ENCODE measurements around the gene IPO13. TPM values are rescaled to one million over a fixed set of nuclear protein-coding genes. Genes with fewer than 3 reads are reported as not detected.
A peak's percentile ranks its signal among the peaks of the same experiment; 100 is the strongest.

The IPO13 gene
- total RNA-seq, 1 donor from 2014 or later: 57.4 TPM

- no peak for DNase-seq
- no peak for TF ChIP-seq CTCF (IDR thresholded peaks at IDR 0.05; ENCODE audit: borderline replicate concordance)
- peak overlapping the region; percentile 97 for H3K27ac ChIP-seq (replicated peaks)
- no peaks in the 10 kb centered on the region for H3K27me3 ChIP-seq (ENCODE audit: low read depth)
- H3K9me3 ChIP-seq (replicated peaks): no peaks in the 10 kb centered on the region
- intact Hi-C loops (cut with micrococcal nuclease): no loop called here
- H3K36me3 ChIP-seq: peaks cover 9% of the 10 kb centered on the region
- H3K4me3 ChIP-seq: peak overlapping the region; percentile 85
- peaks cover 76% of the 10 kb centered on the region for H3K4me1 ChIP-seq
These were observed 1.2 kb downstream of the IPO13 start for GRCh38 chr1:43947874-43948437.

- peak; percentile 32 for DNase-seq
- H3K4me1 ChIP-seq: peaks cover 93% of the 10 kb centered on the region
- no peak for TF ChIP-seq CTCF (IDR thresholded peaks at IDR 0.05; ENCODE audit: borderline replicate concordance)
- H3K36me3 ChIP-seq: peaks cover 9% of the 10 kb centered on the region
- H3K4me3 ChIP-seq: no peak overlapping the region
- H3K27ac ChIP-seq (replicated peaks): peak overlapping the region; percentile 50
- H3K9me3 ChIP-seq (replicated peaks): no peaks in the 10 kb centered on the region
- no peaks in the 10 kb centered on the region for H3K27me3 ChIP-seq (ENCODE audit: low read depth)
- intact Hi-C loops (cut with micrococcal nuclease): no loop called here
These were observed 2.9 kb downstream of the IPO13 start for GRCh38 chr1:43949678-43950077.

- no peak for TF ChIP-seq CTCF (IDR thresholded peaks at IDR 0.05; ENCODE audit: borderline replicate concordance)
- Histone ChIP-seq H3K27ac (replicated peaks) (no peak overlapping the region), H3K27me3 (ENCODE audit: low read depth) (no peaks in the 10 kb centered on the region), H3K4me1 (peaks cover 83% of the 10 kb centered on the region), H3K4me3 (no peak overlapping the region), H3K36me3 (peaks cover 13% of the 10 kb centered on the region), H3K9me3 (replicated peaks) (no peaks in the 10 kb centered on the region)
- DNase-seq: no peak
- intact Hi-C loops (cut with micrococcal nuclease): no loop called here
These were observed 4.6 kb downstream of the IPO13 start for GRCh38 chr1:43951021-43951985.

GRCh38 chr1:43952731-43953346 lies 6.1 kb downstream of the IPO13 start:
- no peaks in the 10 kb centered on the region for H3K27me3 ChIP-seq (ENCODE audit: low read depth)
- TF ChIP-seq CTCF (IDR thresholded peaks at IDR 0.05; ENCODE audit: borderline replicate concordance): no peak
- peaks cover 29% of the 10 kb centered on the region for H3K36me3 ChIP-seq
- peak overlapping the region; percentile 12 for H3K27ac ChIP-seq (replicated peaks)
- H3K4me1 ChIP-seq: peaks cover 70% of the 10 kb centered on the region
- intact Hi-C loops (cut with micrococcal nuclease): no loop called here
- H3K9me3 ChIP-seq (replicated peaks): no peaks in the 10 kb centered on the region
- H3K4me3 ChIP-seq: no peak overlapping the region
- DNase-seq: no peak

GRCh38 chr1:43953361-43953760 lies 6.6 kb downstream of the IPO13 start:
- Histone ChIP-seq H3K27me3 (ENCODE audit: low read depth) (no peaks in the 10 kb centered on the region), H3K27ac (replicated peaks) (peak overlapping the region; percentile 12), H3K4me1 (peaks cover 65% of the 10 kb centered on the region), H3K9me3 (replicated peaks) (no peaks in the 10 kb centered on the region), H3K36me3 (peaks cover 34% of the 10 kb centered on the region), H3K4me3 (no peak overlapping the region)
- DNase-seq: no peak
- no peak for TF ChIP-seq CTCF (IDR thresholded peaks at IDR 0.05; ENCODE audit: borderline replicate concordance)
- intact Hi-C loops (cut with micrococcal nuclease): no loop called here
